Measurements from ENCODE around the gene SAMM50.

DNA sequence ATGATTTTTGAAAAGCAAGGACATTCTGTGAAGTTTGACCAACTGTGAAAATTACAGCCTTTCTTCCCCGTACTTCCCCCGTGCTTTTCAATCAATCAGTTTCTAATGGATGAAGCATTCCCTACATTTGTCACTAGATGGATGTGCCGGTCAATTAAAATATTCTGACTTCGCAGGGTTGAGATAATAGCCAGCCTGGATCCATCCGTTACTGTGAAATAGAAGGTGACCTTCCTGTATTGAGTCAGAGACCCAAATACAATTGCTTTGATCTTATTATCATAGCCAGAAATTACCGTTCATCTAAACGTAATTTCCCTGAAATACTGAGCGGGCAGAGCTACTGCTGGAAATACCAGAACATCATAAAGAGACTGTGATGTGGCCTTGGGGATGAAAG is 47.8 kb downstream of the SAMM50 start:
- TF ChIP-seq, protein P1, sequence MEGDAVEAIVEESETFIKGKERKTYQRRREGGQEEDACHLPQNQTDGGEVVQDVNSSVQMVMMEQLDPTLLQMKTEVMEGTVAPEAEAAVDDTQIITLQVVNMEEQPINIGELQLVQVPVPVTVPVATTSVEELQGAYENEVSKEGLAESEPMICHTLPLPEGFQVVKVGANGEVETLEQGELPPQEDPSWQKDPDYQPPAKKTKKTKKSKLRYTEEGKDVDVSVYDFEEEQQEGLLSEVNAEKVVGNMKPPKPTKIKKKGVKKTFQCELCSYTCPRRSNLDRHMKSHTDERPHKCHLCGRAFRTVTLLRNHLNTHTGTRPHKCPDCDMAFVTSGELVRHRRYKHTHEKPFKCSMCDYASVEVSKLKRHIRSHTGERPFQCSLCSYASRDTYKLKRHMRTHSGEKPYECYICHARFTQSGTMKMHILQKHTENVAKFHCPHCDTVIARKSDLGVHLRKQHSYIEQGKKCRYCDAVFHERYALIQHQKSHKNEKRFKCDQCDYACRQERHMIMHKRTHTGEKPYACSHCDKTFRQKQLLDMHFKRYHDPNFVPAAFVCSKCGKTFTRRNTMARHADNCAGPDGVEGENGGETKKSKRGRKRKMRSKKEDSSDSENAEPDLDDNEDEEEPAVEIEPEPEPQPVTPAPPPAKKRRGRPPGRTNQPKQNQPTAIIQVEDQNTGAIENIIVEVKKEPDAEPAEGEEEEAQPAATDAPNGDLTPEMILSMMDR (IDR thresholded peaks at IDR 0.05 in 2 of 3, conservative IDR thresholded peaks at IDR 0.05 in 1 of 3; ENCODE audit: control insufficient read depth in 2 of 3, extremely low read depth in 1 of 3, insufficient read depth in 1 of 3, low read depth in 3 of 3, low read length in 3 of 3): no peak
- TF ChIP-seq POLR2AphosphoS5 (IDR thresholded peaks at IDR 0.05; ENCODE audit: low read length) (no peak), RBBP5 (conservative IDR thresholded peaks at IDR 0.05) (no peak), POLR2A (IDR thresholded peaks at IDR 0.05; ENCODE audit: low read depth, low read length) (no peak), CREM (IDR thresholded peaks at IDR 0.05; ENCODE audit: low read depth) (no peak), PAX8 (IDR thresholded peaks at IDR 0.05) (no peak), GABPA (IDR thresholded peaks at IDR 0.05; ENCODE audit: low read depth) (no peak), EZH2 (IDR thresholded peaks at IDR 0.05; ENCODE audit: borderline replicate concordance, control insufficient read depth, low read depth, low read length) (no peak), SMC3 (IDR thresholded peaks at IDR 0.05; ENCODE audit: borderline replicate concordance, low read length) (no peak)
- TF ChIP-seq, protein P2, sequence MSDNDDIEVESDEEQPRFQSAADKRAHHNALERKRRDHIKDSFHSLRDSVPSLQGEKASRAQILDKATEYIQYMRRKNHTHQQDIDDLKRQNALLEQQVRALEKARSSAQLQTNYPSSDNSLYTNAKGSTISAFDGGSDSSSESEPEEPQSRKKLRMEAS (IDR thresholded peaks at IDR 0.05; ENCODE audit: low read depth, low read length): no peak
- TF ChIP-seq, protein P3, sequence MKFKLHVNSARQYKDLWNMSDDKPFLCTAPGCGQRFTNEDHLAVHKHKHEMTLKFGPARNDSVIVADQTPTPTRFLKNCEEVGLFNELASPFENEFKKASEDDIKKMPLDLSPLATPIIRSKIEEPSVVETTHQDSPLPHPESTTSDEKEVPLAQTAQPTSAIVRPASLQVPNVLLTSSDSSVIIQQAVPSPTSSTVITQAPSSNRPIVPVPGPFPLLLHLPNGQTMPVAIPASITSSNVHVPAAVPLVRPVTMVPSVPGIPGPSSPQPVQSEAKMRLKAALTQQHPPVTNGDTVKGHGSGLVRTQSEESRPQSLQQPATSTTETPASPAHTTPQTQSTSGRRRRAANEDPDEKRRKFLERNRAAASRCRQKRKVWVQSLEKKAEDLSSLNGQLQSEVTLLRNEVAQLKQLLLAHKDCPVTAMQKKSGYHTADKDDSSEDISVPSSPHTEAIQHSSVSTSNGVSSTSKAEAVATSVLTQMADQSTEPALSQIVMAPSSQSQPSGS (IDR thresholded peaks at IDR 0.05; ENCODE audit: low read length): no peak

Measured in GM12878 (cell line).